GM19438 (cell line): Measurements from ENCODE around the gene TPBGL.

Experiments
- ATAC-seq: cut with Tn5 transposase; IDR thresholded peaks from one replicate; pipeline ENCODE4 v1.9.1; 2021; ENCODE audit warnings: low read depth; ENCODE audit not compliant: unreplicated experiment

The TPBGL gene

GRCh38 chr11:75205564-75206020, 35.0 kb upstream of the TPBGL start:
- no peak for ATAC-seq

- no peak for ATAC-seq
Observed at GRCh38 chr11:75208446-75208845, 32.1 kb upstream of the TPBGL start.

- ATAC-seq = no peak
Observed at GRCh38 chr11:75212411-75212810, 28.2 kb upstream of the TPBGL start.

- no peak for ATAC-seq
Observed at GRCh38 chr11:75214411-75214821, 26.2 kb upstream of the TPBGL start.

- ATAC-seq = no peak
Observed at GRCh38 chr11:75214843-75215242, 25.7 kb upstream of the TPBGL start.

- ATAC-seq = no peak
Observed at GRCh38 chr11:75219869-75220268, 20.7 kb upstream of the TPBGL start.

- no peak for ATAC-seq
Observed at GRCh38 chr11:75223954-75224643, 16.5 kb upstream of the TPBGL start.

- no peak for ATAC-seq
Observed at GRCh38 chr11:75225794-75226193, 14.8 kb upstream of the TPBGL start.

- ATAC-seq = no peak
Observed at GRCh38 chr11:75229466-75229865, 11.1 kb upstream of the TPBGL start.

- no peak for ATAC-seq
Observed at GRCh38 chr11:75230621-75231020, 10.0 kb upstream of the TPBGL start.

- no peak for ATAC-seq
Observed at GRCh38 chr11:75233754-75234172, 6.8 kb upstream of the TPBGL start.

GRCh38 chr11:75236062-75236461, 4.5 kb upstream of the TPBGL start:
- no peak for ATAC-seq

GRCh38 chr11:75237050-75237449, 3.5 kb upstream of the TPBGL start:
- ATAC-seq = no peak

- no peak for ATAC-seq
Observed at GRCh38 chr11:75238595-75239440, 1.8 kb upstream of the TPBGL start.

- ATAC-seq = no peak
Observed at GRCh38 chr11:75239531-75240290, 863 bp upstream of the TPBGL start.

- ATAC-seq = peak; percentile 90
Observed at GRCh38 chr11:75241036-75241905, 697 bp downstream of the TPBGL start.

- no peak for ATAC-seq
Observed at GRCh38 chr11:75241906-75242644, 1.5 kb downstream of the TPBGL start.

- ATAC-seq = no peak
Observed at GRCh38 chr11:75242722-75243600, 2.4 kb downstream of the TPBGL start.
